Loucy (cell line): ENCODE measurements around the gene GLDN.

Experiments
- H2AFZ ChIP-seq: fragments of 200-600 bp; sonication (generic); 2 replicates; pipeline ENCODE4 v1.6.0; 2016; ENCODE audit warnings: antibody characterized with exemption, mild to moderate bottlenecking, low read length, moderate library complexity
- H3F3A ChIP-seq: fragments of 200-600 bp; 2 replicates; pipeline ENCODE4 v1.6.0; 2016; ENCODE audit warnings: antibody characterized with exemption, low read depth, mild to moderate bottlenecking
- H3K27me3 ChIP-seq: fragments of 200-600 bp; sonication (generic); 2 replicates; pipeline ENCODE4 v1.6.1; 2014; ENCODE audit warnings: low read length, mild to moderate bottlenecking; ENCODE audit not compliant: insufficient read depth, poor library complexity, severe bottlenecking
- H3K36me3 ChIP-seq: fragments of 200-600 bp; sonication (generic); 2 replicates; pipeline ENCODE4 v1.6.1; 2016; ENCODE audit warnings: low read length; ENCODE audit not compliant: insufficient read depth
- H3K4me1 ChIP-seq: fragments of 200-600 bp; sonication (generic); 2 replicates; pipeline ENCODE4 v1.5.1; 2014; ENCODE audit warnings: low read length, mild to moderate bottlenecking; ENCODE audit not compliant: insufficient read depth, poor library complexity, severe bottlenecking
- H3K4me2 ChIP-seq: fragments of 200-600 bp; sonication (generic); 2 replicates; pipeline ENCODE4 v1.6.0; 2014; ENCODE audit warnings: antibody characterized with exemption, low read length, low read depth, mild to moderate bottlenecking; ENCODE audit not compliant: poor library complexity, severe bottlenecking
- H3K4me3 ChIP-seq: fragments of 200-600 bp; sonication (generic); 2 replicates; pipeline ENCODE4 v1.5.1; 2014; ENCODE audit warnings: low read length, mild to moderate bottlenecking, mixed read lengths; ENCODE audit not compliant: poor library complexity, severe bottlenecking
- H3K79me2 ChIP-seq: fragments of 200-600 bp; sonication (generic); 2 replicates; pipeline ENCODE4 v1.6.1; 2014; ENCODE audit warnings: low read length; ENCODE audit not compliant: insufficient read depth
- H3K9ac ChIP-seq: fragments of 200-600 bp; sonication (generic); 2 replicates; pipeline ENCODE4 v1.6.0; 2014; ENCODE audit warnings: mild to moderate bottlenecking, low read depth, low read length, moderate library complexity; ENCODE audit not compliant: poor library complexity, severe bottlenecking
- H3K9me2 ChIP-seq: fragments of 200-600 bp; sonication (generic); replicated peaks from 2 replicates; pipeline ENCODE4 v1.6.1; 2016; ENCODE audit warnings: low read depth, low read length, mixed read lengths
- H3K9me3 ChIP-seq: fragments of 200-600 bp; sonication (generic); 2 replicates; pipeline ENCODE4 v1.6.1; 2014; ENCODE audit warnings: mild to moderate bottlenecking, antibody characterized with exemption, low read length, low read depth; ENCODE audit not compliant: insufficient read depth
- H4K20me1 ChIP-seq: fragments of 200-600 bp; sonication (generic); 2 replicates; pipeline ENCODE4 v1.6.0; 2014; ENCODE audit warnings: antibody characterized with exemption, low read length, mild to moderate bottlenecking; ENCODE audit not compliant: insufficient read depth, poor library complexity, severe bottlenecking
- EZH2phosphoT487 ChIP-seq: fragments of 200-600 bp; IDR thresholded peaks from 2 replicates; pipeline ENCODE4 v1.6.1; 2018; ENCODE audit warnings: antibody characterized with exemption, mild to moderate bottlenecking, moderate library complexity, borderline replicate concordance
- TF ChIP-seq, protein P1 (sequence below): fragments of 200-600 bp; sonication (generic); conservative IDR thresholded peaks from 2 replicates; pipeline ENCODE4 v1.5.1; 2014; ENCODE audit warnings: mild to moderate bottlenecking, antibody characterized with exemption, low read length

The GLDN gene

GRCh38 chr15:51396921-51397320 lies 55.5 kb downstream of the GLDN start:
- no peaks in the 10 kb centered on the region for H3K36me3 ChIP-seq
- no peaks in the 10 kb centered on the region for H3K79me2 ChIP-seq
- no peak overlapping the region for H3K4me2 ChIP-seq
- no peaks in the 10 kb centered on the region for H4K20me1 ChIP-seq
- H3F3A ChIP-seq = no peaks in the 10 kb centered on the region
- no peaks in the 10 kb centered on the region for H3K9me3 ChIP-seq
- no peak overlapping the region for H3K4me3 ChIP-seq
- no peak overlapping the region for H3K9ac ChIP-seq
- no peaks in the 10 kb centered on the region for H3K9me2 ChIP-seq
- H2AFZ ChIP-seq = no peak overlapping the region
- TF ChIP-seq, protein P1, sequence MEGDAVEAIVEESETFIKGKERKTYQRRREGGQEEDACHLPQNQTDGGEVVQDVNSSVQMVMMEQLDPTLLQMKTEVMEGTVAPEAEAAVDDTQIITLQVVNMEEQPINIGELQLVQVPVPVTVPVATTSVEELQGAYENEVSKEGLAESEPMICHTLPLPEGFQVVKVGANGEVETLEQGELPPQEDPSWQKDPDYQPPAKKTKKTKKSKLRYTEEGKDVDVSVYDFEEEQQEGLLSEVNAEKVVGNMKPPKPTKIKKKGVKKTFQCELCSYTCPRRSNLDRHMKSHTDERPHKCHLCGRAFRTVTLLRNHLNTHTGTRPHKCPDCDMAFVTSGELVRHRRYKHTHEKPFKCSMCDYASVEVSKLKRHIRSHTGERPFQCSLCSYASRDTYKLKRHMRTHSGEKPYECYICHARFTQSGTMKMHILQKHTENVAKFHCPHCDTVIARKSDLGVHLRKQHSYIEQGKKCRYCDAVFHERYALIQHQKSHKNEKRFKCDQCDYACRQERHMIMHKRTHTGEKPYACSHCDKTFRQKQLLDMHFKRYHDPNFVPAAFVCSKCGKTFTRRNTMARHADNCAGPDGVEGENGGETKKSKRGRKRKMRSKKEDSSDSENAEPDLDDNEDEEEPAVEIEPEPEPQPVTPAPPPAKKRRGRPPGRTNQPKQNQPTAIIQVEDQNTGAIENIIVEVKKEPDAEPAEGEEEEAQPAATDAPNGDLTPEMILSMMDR = no peak
- TF ChIP-seq EZH2phosphoT487 = no peak
- no peaks in the 10 kb centered on the region for H3K27me3 ChIP-seq
- H3K4me1 ChIP-seq = no peaks in the 10 kb centered on the region

DNA sequence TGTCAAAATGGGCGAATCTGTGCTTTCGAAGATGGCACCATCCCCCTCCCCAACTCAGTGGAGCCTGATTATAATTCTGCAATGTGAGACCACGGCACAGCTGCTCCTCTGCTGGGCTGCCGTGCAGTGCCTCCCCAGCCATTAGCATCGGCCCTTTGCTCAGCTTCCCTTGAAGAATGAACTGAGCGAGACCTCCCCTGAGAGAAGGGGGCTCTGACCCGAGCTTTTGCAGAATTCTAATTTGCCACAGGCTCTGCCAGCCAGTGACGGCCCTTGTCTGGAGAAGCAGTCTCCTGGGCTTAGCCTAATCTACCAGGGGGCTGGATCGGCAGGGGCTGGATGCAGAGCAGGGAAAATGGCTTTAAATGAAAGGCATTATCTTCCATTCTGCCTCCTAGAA lies 57.2 kb downstream of the GLDN start:
- H3K9me2 ChIP-seq = no peaks in the 10 kb centered on the region
- TF ChIP-seq, protein P1 = no peak
- no peak for TF ChIP-seq EZH2phosphoT487
- no peaks in the 10 kb centered on the region for H3F3A ChIP-seq
- no peak overlapping the region for H3K4me3 ChIP-seq
- H2AFZ ChIP-seq = no peak overlapping the region
- H3K79me2 ChIP-seq = no peaks in the 10 kb centered on the region
- H4K20me1 ChIP-seq = no peaks in the 10 kb centered on the region
- no peaks in the 10 kb centered on the region for H3K27me3 ChIP-seq
- H3K4me2 ChIP-seq = no peak overlapping the region
- no peak overlapping the region for H3K9ac ChIP-seq
- H3K4me1 ChIP-seq = no peaks in the 10 kb centered on the region
- no peaks in the 10 kb centered on the region for H3K9me3 ChIP-seq
- no peaks in the 10 kb centered on the region for H3K36me3 ChIP-seq

DNA sequence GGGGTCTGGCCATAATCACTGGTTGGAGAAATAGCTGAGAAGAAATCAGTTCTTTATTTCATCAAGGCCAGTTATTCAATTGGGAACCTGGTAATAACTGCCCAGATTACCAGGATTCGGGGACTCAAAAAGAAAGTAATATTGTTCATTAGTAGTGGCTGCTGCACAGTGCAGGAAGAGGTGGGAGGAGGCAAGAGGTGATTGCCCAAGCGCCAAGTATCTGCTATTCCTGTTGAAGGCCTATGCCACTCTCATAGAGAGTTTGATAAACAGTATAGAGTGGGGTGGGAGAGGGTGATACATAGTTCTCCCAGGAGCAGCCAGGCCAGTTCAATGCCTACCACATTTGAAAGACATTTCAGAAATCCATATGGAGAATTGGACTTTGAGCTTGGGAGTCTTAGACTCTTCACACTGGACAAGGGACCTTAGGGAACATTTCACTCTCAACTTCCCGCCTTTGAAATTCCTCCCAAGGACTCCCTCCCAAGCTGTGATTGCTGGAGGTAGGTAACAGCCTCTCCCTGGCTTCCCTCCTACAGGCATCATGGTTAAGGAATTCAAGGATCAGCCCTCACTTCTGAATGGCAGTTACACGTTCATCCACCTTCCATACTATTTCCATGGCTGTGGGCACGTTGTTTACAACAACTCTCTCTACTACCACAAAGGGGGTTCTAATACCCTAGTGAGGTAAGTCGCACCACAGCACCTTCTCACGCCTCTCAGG lies 59.8 kb downstream of the GLDN start:
- no peaks in the 10 kb centered on the region for H3F3A ChIP-seq
- no peaks in the 10 kb centered on the region for H3K4me1 ChIP-seq
- H3K9me2 ChIP-seq = no peaks in the 10 kb centered on the region
- H3K9ac ChIP-seq = no peak overlapping the region
- no peak for TF ChIP-seq EZH2phosphoT487
- TF ChIP-seq, protein P1 = no peak
- no peaks in the 10 kb centered on the region for H3K9me3 ChIP-seq
- no peaks in the 10 kb centered on the region for H4K20me1 ChIP-seq
- no peak overlapping the region for H3K4me3 ChIP-seq
- no peak overlapping the region for H3K4me2 ChIP-seq
- no peaks in the 10 kb centered on the region for H3K36me3 ChIP-seq
- H3K79me2 ChIP-seq = no peaks in the 10 kb centered on the region
- no peak overlapping the region for H2AFZ ChIP-seq
- H3K27me3 ChIP-seq = no peaks in the 10 kb centered on the region
